Ecto neural progenitor cell (in vitro differentiated cells): ENCODE results near the gene SH3BP1.

ENCODE experiments used
- DNase-seq: peaks from one replicate; pipeline ENCODE4 v3.0.0-alpha.2; 2018; ENCODE audit warnings: low spot score

Gene SH3BP1

DNA sequence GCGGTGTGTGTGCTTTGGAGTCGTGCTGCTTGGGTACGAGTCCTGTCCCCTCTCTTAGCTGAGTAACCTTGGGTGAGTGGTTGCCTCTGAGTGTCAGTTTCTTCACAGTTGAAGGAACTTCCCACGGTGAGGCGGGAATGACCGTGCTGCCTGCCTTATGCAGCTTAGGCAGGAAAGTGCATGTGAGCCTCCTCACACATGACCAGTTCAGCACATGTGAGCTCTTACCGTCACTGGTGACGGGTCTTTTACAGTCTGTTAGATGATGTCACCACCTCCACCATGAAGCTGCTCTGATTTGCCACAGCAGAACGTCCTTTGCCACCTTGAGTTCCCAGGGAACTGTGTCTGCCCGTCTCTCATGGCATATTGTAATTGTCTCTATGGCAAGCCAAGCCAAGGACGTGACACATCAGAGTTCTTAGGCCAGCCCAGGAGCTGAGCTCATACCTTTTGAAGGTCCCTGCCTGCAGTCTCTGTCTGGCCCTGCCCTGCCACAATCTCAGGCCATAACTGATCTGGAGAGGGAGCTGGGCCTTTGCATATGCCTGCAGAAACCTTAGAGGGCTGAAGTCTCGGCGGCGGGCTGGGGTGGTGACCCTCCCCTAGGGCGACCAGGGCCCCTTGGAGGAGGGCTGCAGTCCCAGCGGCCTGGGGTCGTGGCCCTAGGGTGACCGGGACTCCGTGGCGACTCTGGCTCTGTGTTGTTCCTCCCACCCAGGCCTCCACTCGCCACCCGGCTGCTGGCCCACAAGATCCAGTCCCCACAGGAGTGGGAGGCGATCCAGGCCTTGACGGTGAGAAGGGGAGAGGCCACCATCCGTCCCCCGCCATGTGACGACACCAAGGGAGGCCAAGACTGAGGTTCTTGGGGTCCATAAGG lies 23.0 kb upstream of the SH3BP1 start:
- no peak for DNase-seq

DNA sequence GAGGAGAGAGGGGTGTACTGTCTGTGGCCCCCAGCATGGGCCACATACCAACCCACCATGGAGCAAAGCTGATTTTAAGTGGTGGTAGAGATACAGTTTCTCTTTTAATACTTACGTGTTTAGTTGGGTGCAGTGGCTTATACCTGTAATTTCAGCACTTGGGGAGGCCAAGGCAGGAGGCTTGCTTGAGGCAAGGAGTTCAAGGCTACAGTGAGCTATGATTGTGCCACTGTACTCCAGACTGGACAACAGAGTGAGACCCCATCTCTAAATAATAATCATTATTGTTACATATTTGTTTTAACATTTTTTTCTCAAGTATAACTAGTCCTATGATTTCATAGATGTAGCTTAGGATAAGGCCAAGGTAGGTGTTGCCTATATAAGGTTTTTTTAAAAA lies 22.0 kb upstream of the SH3BP1 start:
- no peak for DNase-seq

DNA sequence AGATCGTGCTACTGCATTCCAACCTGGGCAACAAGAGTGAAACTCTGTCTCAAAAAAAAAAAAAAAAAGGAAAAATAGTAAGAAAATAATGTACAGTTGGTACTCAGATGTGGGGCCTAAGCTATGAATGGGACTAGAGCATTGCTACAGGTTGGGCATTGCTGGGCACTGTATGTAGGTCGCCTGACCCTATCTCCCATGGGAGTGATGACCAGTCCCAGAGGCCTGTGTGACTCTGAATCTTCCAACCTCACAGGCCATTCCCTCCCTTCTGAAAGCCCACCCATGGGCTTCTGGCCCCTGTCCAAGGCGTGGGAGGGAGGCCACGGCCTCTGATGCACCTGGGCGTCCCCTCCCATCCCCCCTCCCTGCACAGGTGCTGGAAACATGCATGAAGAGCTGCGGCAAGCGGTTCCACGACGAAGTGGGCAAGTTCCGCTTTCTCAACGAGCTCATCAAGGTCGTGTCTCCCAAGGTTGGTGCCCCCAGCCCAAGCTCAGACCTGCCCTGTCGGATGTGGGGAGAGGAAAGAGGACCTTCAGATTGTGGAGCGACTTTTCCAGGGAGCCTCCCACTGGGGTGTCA lies 21.3 kb upstream of the SH3BP1 start:
- no peak for DNase-seq

DNA sequence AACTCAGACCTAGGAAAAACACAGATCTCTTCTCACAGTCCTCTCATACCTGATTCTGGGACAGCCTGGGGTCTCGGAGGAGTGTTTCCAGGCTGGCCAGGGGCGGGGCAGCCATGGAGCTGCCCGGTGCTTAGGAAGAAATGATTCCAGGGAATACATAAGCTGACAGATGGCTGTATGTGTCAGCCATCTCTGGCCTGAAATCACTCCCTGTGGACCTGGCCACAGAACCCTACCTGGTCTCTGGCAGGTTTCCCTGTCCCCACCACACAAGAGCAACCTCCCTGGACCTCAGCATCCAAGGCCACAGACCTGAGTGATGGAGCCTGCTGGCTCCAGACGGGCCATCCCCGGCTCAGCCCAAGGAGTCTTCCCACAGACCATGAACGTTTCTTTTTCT lies 20.8 kb upstream of the SH3BP1 start:
- no peak for DNase-seq

DNA sequence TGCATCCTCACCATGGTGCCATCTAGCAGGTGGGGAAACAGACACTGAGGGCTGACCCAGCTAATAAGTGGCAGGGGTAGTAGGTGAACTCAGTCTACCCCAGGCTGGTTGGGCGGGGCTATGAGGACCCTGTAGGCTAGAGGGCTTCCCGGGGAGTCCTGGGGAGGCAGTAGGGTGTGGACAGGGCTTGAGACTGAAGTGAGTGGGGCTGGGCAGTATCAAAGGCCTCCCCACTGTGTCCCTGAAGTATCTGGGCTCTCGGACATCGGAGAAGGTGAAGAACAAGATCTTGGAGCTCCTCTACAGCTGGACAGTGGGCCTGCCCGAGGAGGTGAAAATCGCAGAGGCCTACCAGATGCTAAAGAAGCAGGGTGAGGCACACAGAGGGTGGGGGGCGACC lies 19.5 kb upstream of the SH3BP1 start:
- no peak for DNase-seq

DNA sequence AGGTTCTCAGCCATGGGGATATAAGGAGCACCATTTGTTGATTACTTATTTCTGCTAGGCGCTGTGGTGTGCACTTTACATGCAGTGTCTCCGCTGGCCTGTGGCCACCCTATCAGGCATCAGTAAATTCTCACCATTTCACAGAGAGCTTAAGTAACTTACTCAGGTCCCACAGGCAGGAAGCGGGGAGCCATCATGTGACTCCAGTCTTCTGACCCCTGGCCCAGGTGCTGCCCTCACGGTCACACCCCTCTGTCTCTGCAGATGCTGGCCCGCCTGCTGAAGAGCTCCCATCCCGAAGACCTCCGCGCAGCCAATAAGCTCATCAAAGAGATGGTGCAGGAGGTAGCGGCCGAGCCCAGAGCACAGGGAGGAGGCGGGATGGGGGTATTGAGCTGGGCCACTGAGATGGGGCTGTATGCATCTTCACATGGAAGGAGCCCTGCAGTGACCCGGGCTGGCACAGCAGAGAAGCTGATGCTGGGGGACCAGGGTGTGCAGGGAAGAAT lies 18.1 kb upstream of the SH3BP1 start:
- no peak for DNase-seq

DNA sequence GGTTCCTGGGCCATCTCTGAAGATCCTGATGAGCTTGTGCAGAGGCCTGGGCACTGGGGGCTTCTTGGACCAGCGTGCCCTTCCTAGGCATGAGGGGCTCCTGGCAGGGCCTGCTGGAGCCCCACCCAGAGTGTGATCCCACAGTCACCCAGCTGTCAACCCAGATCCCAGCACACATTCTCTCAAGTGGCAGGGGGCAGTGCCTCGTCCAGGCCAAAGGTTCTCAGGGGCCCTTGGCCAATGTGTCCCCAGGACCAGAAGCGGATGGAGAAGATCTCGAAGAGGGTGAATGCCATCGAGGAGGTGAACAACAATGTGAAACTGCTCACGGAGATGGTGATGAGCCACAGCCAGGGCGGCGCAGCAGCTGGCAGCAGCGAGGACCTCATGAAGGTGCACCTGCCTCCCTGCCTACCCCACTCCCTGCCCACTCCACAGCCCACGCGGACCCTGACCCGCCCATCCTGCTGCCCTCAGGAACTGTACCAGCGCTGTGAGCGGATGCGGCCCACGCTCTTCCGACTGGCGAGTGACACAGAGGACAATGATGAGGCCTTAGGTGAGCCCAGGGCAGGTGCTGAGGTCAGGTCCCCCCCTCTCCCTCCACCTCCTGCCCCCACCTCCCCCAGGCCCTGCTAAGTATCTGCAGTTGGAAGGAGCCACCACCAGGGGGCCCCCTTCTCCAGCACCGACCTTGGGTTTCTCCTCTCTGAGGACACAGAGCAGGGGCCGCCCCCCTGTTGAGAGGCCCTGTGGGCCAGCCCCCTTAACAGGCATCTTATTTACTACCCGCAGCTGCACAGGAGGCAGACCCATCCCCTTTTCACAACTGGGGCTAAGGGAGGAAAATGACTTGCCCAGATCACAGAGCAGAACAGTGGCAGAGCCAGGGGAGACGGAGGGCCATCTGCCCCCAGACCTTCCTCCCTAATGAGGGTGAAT lies 16.1 kb upstream of the SH3BP1 start:
- DNase-seq = peak; percentile 85

DNA sequence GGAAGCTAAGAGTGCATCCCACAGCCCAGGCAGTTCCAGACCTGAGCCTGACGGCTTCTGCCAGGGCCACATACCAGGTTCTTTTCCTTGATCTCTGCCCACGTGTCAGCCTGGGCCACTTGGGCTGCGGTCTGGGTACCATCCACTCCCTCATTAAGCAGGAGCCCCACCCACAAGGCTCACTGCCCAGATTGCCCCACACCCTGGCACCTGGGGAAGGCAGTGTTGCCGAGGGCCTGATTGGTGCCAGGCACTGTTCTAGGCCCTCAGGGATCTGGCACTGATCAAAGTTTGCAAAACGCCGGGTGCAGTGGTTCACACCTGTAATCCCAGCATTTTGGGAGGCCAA lies 15.5 kb upstream of the SH3BP1 start:
- no peak for DNase-seq

DNA sequence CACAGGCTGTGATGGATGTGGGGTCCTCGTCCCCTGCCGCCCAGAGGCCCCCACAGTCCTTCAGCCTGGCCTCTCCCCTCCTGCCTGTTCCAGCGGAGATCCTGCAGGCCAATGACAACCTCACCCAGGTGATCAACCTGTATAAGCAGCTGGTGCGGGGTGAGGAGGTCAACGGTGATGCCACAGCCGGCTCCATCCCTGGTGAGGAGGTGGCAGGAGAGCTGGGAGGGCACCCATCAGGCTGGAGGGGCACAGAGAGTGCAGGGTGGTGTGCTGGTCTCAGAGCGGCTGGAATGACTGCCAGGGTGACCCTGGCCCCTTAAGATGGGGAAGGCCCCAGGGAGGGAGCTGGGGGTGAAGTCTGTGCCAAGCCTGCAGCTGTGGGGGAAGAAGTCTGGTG lies 14.6 kb upstream of the SH3BP1 start:
- no peak for DNase-seq

DNA sequence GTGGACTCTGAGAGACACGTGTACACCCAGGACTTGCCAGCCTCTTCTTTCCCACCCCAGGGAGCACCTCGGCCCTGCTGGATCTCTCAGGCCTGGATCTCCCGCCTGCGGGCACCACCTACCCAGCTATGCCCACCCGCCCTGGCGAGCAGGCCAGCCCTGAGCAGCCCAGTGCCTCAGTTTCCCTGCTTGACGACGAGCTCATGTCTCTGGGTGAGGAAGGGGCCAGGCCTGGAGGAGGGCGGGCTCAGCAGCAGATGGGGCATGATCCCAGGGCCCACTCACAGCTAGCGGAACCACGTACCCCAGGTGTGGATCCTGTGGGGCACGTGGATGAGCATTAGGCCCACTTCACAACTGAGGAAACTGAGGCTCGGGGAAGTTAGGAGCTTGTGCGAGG lies 13.7 kb upstream of the SH3BP1 start:
- DNase-seq = no peak

DNA sequence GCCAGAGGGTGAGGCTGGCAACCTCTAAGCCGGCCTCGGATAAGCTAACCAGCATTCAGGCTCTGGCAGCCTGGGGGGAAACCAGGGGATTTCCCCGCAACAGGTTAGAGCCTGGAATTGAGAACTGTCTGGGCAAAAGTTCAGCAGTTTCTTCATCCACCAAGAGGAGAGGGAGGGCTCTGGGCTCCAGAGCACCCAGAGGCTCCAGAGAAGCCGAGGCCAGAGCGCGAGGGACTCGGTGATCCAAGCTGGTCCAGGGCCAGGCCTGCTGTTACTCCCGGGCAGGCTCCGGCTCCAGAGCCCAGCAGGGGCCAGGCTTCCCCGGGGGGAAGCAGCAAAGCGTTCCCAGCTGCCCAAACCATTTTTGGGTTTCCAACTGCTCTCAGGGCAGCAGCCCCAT lies 13.3 kb upstream of the SH3BP1 start:
- no peak for DNase-seq

DNA sequence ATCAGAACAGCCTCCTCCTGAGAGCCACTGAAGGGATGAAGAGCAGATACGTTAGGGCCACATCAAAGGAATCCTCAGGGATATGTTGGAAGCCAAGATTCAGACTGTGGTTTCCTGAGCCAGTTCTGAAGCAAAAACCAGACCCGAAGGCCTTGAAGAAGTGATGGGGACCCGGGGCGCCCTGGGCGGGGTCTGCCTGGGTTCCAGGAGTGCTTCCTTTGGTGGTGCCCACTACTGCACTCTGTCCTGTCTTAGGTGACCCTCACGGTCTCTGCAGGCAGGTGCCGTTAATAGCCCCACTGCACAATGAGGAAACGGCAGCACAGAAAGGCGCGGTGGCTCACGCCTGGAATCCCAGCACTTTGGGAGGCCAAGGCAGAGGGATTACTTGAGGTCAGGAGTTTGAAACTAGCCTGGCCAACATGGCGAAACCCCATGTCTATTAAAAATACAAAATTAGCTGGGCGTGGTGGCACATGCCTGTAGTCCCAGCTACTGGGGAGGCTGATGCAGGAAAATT lies 12.9 kb upstream of the SH3BP1 start:
- no peak for DNase-seq

DNA sequence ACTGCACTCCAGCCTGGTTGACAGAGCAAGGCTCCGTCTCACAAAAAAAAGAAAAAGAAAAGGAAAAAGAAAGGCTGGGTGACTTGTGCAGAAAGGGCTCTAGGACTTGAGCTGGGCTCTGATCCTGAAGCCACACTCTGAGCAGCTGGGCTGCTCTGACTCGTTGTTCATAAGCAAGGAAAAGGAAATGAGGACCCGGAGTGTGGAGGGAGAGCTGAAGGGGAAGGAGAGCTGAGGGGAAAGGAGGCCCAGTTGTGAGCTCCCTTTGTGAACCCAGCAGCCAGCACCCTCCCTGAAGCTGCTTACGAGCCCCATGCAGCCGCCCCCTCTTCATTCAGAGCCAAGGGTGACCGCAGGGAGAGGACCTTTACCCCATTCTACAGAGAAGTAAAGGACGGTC lies 12.3 kb upstream of the SH3BP1 start:
- DNase-seq = no peak

DNA sequence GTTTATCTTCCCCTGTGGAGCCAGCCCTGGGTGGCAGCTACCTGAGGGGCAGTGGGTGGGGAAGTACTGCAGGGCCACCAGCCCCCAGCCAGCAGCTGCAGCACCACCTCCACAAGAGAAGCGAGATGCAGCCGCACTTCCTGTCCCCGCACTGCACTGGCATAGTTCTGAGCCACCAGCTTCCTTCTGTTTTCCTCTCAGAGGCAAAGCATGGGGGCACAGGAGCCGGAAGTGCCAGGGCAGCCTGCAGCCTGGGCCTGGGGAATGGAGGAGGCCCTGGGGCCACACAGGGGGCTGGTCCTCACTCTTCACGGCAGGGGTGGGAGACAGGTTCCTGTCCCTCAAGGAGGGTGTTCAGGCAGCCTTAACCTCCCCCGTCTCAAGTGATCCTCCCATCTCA lies 11.9 kb upstream of the SH3BP1 start:
- DNase-seq = no peak

DNA sequence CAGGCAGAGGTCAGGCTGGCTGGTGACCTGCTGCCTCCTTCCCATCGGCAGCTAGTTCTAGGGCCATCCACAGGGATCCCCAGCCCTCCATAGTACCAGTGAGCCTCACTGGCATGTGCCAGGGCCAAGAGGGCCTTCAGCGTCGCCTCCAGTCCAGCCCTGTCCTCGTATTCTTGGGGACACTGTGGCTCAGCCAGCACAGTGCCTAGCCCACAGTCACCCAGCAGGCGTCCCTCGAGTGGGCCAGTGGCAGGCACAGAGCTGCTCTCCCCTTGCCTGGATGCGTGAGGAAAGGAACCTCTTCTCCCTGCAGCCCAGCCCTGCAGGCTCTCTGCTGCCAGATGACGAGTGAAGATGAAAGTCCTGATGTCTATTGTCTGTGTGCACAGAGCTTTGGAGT lies 10.6 kb upstream of the SH3BP1 start:
- no peak for DNase-seq

DNA sequence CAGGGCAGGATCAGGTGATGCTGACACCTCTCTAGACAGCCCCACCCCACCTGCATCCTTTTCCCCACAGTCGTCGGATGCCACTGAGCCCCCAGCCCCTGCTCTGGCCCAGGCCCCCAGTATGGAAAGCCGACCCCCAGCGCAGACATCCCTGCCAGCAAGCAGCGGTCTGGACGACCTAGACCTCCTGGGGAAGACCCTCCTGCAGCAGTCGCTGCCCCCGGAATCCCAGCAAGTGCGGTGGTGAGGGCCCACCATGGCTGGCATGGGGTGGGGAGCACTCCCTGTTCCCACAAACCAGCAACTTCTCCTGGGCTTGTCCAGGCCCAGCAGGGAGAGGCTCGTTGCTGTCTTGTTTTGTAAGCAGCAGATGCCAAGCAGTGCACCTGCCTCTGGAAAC lies 9.5 kb upstream of the SH3BP1 start:
- DNase-seq = no peak

DNA sequence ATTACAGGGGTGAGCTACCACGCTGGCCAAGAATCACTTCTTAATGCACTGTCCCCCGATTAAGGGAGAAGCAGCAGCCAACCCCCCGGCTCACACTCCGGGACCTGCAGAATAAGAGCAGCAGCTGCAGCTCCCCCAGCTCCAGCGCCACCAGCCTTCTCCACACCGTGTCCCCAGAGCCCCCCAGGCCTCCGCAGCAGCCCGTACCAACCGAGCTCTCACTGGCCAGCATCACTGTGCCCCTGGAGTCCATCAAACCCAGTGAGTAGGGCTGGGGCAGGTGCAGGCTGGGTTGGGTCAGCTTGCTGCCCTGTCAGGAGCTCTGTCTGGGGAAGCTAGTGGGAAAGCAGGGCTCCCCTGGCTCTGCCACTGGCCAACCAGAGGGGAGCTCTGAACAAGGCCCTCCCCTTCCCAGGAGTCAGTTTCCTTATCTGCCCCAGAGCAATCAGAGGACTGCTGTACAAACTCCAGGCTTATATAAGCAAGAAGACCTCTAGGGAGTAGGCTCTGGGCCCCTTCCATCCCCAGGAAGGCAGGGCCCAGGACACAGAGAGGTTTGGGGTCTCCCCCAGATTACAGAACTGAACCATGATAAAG lies 8.5 kb upstream of the SH3BP1 start:
- no peak for DNase-seq

DNA sequence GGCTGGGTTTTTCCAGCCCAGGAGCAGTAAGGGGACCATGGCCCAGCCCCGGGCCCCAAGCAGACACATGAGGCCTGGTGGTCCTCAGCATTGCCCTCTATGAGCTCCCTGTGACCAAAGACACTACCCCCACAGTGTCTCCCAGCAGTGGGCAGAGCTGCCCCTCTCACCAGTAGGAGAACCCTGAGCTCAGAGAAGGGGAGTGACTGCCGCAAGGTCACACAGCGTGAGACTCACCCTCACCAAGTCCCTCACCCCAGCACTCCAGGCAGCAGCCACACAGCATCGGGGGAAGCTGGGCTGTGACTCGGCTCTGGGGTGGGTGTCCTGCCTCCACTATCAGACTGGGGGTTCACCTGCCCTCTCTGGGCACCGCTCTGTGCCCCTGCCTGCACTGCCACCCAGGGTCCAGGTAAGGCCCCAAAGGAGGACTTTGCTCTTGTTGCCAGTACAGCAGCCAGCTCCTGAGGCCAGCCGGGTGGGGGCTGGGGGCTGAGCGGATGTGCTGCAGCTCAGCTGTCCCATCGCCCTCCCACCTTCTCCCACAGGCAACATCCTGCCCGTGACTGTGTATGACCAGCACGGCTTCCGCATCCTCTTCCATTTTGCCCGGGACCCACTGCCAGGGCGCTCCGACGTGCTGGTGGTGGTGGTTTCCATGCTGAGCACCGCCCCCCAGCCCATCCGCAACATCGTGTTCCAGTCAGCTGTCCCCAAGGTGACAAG lies 7.9 kb upstream of the SH3BP1 start:
- no peak for DNase-seq

DNA sequence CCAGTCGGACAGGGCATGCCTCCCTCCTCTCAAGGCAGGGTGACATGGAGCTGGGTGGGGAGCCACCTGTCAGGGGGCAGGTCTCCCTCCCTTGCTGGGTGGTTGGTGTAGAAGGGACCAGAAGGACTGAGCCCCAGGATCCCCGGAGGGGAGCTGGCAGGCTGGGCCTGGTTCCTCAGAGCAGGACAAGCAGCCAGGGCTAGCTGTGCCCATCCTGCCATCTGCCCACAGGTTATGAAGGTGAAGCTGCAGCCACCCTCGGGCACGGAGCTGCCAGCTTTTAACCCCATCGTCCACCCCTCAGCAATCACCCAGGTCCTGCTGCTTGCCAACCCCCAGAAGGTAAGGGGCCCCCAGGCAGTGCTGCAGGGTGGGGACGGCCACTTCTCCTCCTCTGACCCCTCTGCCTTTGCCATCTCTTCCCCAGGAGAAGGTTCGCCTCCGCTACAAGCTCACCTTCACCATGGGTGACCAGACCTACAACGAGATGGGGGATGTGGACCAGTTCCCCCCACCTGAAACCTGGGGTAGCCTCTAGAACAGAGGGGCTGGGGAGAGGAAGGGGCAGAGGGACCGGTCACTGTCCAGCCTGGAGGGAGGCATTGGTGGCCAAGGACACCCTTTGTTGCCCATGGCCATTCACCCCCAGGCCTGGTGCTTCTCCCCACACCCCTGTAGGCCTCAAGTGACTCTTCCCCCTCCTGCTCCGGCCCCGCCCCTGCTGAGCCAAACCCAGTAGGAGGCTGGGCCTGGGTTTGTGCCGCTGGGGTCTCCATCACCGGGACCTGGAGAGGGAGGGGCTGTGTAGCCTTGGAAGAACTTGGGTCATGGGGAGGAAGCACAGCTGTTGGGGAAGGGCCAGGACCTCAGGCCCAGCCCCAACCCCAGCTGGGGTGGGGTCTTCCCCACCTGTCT lies 7.0 kb upstream of the SH3BP1 start:
- DNase-seq = no peak

DNA sequence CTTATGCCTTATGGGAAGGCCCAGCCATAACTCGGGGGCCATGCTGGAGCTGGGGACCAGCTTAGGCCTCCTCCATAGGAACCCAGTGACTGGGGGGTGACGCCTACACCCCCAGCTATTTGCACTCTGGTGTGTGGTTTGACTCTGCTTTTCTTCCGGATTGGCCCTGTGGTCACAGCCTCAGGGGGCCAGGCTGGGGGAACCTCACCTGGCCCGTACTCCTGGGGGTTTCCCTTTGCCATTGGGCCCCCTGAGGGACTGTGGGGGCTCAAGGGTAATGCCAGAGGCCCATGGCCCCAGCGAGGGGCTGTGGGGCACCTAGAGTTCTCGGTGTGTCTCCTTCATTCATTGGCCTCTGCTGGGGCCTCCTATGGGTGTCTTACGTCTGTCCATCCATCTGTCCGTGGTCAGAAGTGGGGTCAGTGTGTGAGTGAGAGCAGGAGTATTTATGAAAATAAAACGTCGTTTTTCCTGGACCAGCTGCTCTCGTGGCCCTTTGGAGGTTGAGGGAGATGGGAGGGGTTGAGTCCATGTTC lies 6.3 kb upstream of the SH3BP1 start:
- DNase-seq = no peak
